SK-N-MC (cell line): ENCODE data around the gene PRPS1.
"Not testable (repeated sequence)": the region's sequence is repeated elsewhere in the genome, so short reads cannot be mapped to it uniquely, and the experiment has no call there.

Experiments
- DNase-seq: peaks from one replicate; pipeline ENCODE4 v3.0.0-alpha.2; 2011; ENCODE audit warnings: low read depth, low spot score
- H3K27ac ChIP-seq: fragments of 200-600 bp; sonication (generic); 2 replicates; pipeline ENCODE4 v1.5.1; 2016; ENCODE audit warnings: mixed run types
- H3K36me3 ChIP-seq: fragments of 200-600 bp; sonication (generic); 2 replicates; pipeline ENCODE4 v1.6.1; 2017; ENCODE audit warnings: antibody characterized with exemption, low read length, mixed read lengths; ENCODE audit not compliant: insufficient read depth
- H3K4me3 ChIP-seq: fragments of 200-600 bp; sonication (generic); 2 replicates; pipeline ENCODE4 v1.5.1; 2016
- H3K9ac ChIP-seq: fragments of 200-600 bp; sonication (generic); 2 replicates; pipeline ENCODE4 v1.8.0; 2017; ENCODE audit warnings: mixed run types, mixed read lengths; ENCODE audit not compliant: insufficient read length
- H3K9me3 ChIP-seq: fragments of 200-600 bp; sonication (generic); 2 replicates; pipeline ENCODE4 v1.6.1; 2017; ENCODE audit warnings: low read depth, mild to moderate bottlenecking, antibody characterized with exemption, low read length, moderate library complexity, mixed read lengths
- EZH2 ChIP-seq: fragments of 200-600 bp; sonication (generic); IDR thresholded peaks from one replicate; pipeline ENCODE4 v1.6.1; 2017; ENCODE audit warnings: antibody characterized with exemption
- FOXP2 ChIP-seq: optimal IDR thresholded peaks from 2 replicates; pipeline ENCODE3; 2011; ENCODE audit warnings: mild to moderate bottlenecking, moderate library complexity; ENCODE audit not compliant: insufficient read depth; ENCODE audit errors: extremely low read length, control extremely low read depth
- POLR2AphosphoS5 ChIP-seq: IDR thresholded peaks from 2 replicates; pipeline ENCODE4 v1.6.1; 2012; ENCODE audit warnings: mild to moderate bottlenecking, low read depth, low read length, borderline replicate concordance

PRPS1 gene

GRCh38 chrX:107600366-107600765 is 27.9 kb upstream of the PRPS1 start:
- Histone ChIP-seq H3K4me3 (no peak overlapping the region), H3K9ac (no peak overlapping the region), H3K36me3 (no peaks in the 10 kb centered on the region), H3K9me3 (no peaks in the 10 kb centered on the region), H3K27ac (no peak overlapping the region)
- no peak for DNase-seq
- no peak for TF ChIP-seq POLR2AphosphoS5

GRCh38 chrX:107601326-107601725 is 27.0 kb upstream of the PRPS1 start:
- H3K9me3 ChIP-seq, result no peaks in the 10 kb centered on the region
- H3K4me3 ChIP-seq, result no peak overlapping the region
- H3K9ac ChIP-seq, result no peak overlapping the region
- no peaks in the 10 kb centered on the region for H3K36me3 ChIP-seq
- H3K27ac ChIP-seq, result no peak overlapping the region
- TF ChIP-seq FOXP2 (no peak), POLR2AphosphoS5 (no peak), EZH2 (no peak)
- no peak for DNase-seq

GRCh38 chrX:107601759-107602158 is 26.6 kb upstream of the PRPS1 start:
- H3K36me3 ChIP-seq, result no peaks in the 10 kb centered on the region
- H3K9me3 ChIP-seq, result no peaks in the 10 kb centered on the region
- no peak overlapping the region for H3K4me3 ChIP-seq
- no peak overlapping the region for H3K9ac ChIP-seq
- no peak overlapping the region for H3K27ac ChIP-seq
- TF ChIP-seq POLR2AphosphoS5, result no peak
- no peak for TF ChIP-seq FOXP2
- no peak for TF ChIP-seq EZH2
- DNase-seq, result no peak

GRCh38 chrX:107602694-107603239 is 25.5 kb upstream of the PRPS1 start:
- TF ChIP-seq FOXP2, result no peak
- no peak for TF ChIP-seq POLR2AphosphoS5
- no peak for TF ChIP-seq EZH2
- H3K27ac ChIP-seq, result no peak overlapping the region
- H3K9ac ChIP-seq, result no peak overlapping the region
- DNase-seq, result no peak
- H3K36me3 ChIP-seq, result no peaks in the 10 kb centered on the region
- no peak overlapping the region for H3K4me3 ChIP-seq
- H3K9me3 ChIP-seq, result no peaks in the 10 kb centered on the region

- no peak overlapping the region for H3K9ac ChIP-seq
- DNase-seq, result no peak
These were observed 24.7 kb upstream of the PRPS1 start for GRCh38 chrX:107603429-107604159.

GRCh38 chrX:107609061-107609460 is 19.2 kb upstream of the PRPS1 start:
- not testable (repeated sequence) for H3K4me3 ChIP-seq, H3K9ac ChIP-seq, DNase-seq, H3K36me3 ChIP-seq, H3K27ac ChIP-seq, H3K9me3 ChIP-seq

More at GRCh38 chrX:107603429-107604159, 24.7 kb upstream of the PRPS1 start:
- no peak for TF ChIP-seq FOXP2
- no peak for TF ChIP-seq POLR2AphosphoS5
- TF ChIP-seq EZH2, result no peak
- no peak overlapping the region for H3K27ac ChIP-seq
- no peaks in the 10 kb centered on the region for H3K9me3 ChIP-seq
- H3K4me3 ChIP-seq, result no peak overlapping the region
- no peaks in the 10 kb centered on the region for H3K36me3 ChIP-seq

- no peaks in the 10 kb centered on the region for H3K9me3 ChIP-seq
- no peak overlapping the region for H3K27ac ChIP-seq
- TF ChIP-seq EZH2, result no peak
- TF ChIP-seq FOXP2, result no peak
- TF ChIP-seq POLR2AphosphoS5, result no peak
- H3K9ac ChIP-seq, result no peak overlapping the region
- H3K4me3 ChIP-seq, result no peak overlapping the region
- H3K36me3 ChIP-seq, result no peaks in the 10 kb centered on the region
- no peak for DNase-seq
These were observed 17.6 kb upstream of the PRPS1 start for GRCh38 chrX:107610667-107611066.

- no peak overlapping the region for H3K9ac ChIP-seq
- no peak overlapping the region for H3K27ac ChIP-seq
- no peaks in the 10 kb centered on the region for H3K9me3 ChIP-seq
- no peak overlapping the region for H3K4me3 ChIP-seq
- no peak for DNase-seq
- H3K36me3 ChIP-seq, result no peaks in the 10 kb centered on the region
- TF ChIP-seq POLR2AphosphoS5 (no peak), FOXP2 (no peak), EZH2 (no peak)
These were observed 8.4 kb upstream of the PRPS1 start for GRCh38 chrX:107619885-107620322.

GRCh38 chrX:107624893-107625292 is 3.4 kb upstream of the PRPS1 start:
- no peak overlapping the region for H3K27ac ChIP-seq
- TF ChIP-seq FOXP2 (no peak), EZH2 (no peak), POLR2AphosphoS5 (no peak)
- no peak overlapping the region for H3K4me3 ChIP-seq
- H3K9me3 ChIP-seq, result no peaks in the 10 kb centered on the region
- DNase-seq, result no peak
- H3K9ac ChIP-seq, result no peak overlapping the region
- H3K36me3 ChIP-seq, result no peaks in the 10 kb centered on the region
